ENCODE measurements around the gene ISG20.
"Not testable (repeated sequence)": the region's sequence is repeated elsewhere in the genome, so short reads cannot be mapped to it uniquely, and the experiment has no call there.

ISG20 gene

DNA sequence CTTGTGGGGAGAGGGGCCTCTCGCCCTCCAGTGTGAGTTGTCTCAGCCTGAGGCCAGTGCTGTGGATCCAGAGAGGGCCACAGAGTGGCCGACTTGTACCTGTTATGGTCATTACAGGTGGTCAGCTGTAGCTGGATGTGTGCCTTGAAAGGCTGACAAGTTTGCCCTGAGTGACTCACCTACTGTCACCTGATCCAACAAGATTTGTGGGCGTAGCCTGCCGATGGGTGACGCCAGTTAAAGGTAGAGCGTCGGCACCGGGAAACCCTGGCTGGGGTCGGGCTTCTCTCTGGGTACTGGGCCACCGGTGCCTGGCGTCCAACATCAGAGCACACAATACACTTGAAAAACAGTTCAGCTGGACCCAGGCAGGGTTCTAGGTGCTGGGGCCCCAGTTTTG is 2.8 kb upstream of the ISG20 start:
- no peak for DNase-seq (ENCODE audit: low spot score)

- no peak for DNase-seq (ENCODE audit: low spot score)
Observed at GRCh38 chr15:88636654-88637053, 2.2 kb upstream of the ISG20 start.

DNA sequence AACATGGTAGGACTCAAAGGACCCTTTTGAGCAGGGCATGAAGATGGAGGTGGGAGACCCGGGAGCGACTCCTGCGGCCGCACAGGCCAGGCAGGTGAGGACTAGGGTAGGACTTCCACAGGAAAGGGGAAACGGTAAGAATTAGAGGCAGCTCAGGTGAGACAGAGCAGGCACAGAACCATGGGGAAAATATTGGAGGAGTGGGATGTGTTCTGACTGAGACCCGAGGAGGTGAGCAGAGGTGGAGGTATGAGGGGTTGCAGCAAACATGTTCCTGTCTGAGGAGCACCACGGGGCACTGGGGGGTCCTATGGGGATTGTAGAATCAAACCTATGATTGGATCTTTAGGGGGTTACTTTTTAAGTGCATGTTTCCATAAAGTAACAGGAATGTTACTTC is 1.4 kb upstream of the ISG20 start:
- no peak for DNase-seq (ENCODE audit: low spot score)

GRCh38 chr15:88637841-88638625 is 783 bp upstream of the ISG20 start:
- DNase-seq (ENCODE audit: low spot score), result no peak

GRCh38 chr15:88641959-88642452 is 3.2 kb downstream of the ISG20 start:
- DNase-seq (ENCODE audit: low spot score), result no peak

DNA sequence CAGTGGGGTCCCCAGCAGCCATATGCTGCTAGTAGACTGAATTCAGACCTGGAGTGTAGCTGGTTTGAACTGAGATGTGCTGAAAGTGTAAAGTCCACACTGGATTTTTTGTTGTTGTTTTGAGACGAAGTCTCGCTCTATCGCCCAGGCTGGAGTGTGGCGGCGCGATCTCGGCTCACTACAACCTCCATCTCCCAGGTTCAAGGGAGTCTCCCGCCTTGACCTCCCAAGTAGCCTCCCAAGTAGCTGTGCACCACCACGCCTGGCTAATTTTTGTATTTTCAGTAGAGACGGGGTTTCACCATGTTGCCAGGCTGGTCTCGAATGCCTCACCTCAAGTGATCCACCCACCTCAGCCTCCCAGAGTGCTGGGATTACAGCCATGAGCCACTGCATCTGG is 3.7 kb downstream of the ISG20 start:
- DNase-seq (ENCODE audit: low spot score), result not testable (repeated sequence)

GRCh38 chr15:88644741-88645140 is 5.9 kb downstream of the ISG20 start:
- DNase-seq (ENCODE audit: low spot score), result no peak

GRCh38 chr15:88645171-88646087 is 6.6 kb downstream of the ISG20 start:
- DNase-seq (ENCODE audit: low spot score), result no peak

DNA sequence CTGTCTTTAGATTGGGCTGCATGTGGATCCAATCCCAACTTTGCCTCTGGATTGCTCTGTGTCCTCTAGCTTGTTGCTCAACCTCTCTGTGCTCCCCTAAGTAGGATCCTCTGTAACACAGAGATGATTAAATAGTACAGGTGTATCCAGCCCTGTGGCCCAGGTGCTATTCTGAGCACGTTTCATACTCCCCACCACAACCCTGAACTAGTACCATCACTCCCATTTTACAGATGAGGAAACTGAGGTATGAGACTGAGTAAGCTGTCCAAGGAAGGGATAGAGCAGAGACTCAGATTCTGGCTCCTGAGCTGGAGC is 7.2 kb downstream of the ISG20 start:
- no peak for DNase-seq (ENCODE audit: low spot score)

DNA sequence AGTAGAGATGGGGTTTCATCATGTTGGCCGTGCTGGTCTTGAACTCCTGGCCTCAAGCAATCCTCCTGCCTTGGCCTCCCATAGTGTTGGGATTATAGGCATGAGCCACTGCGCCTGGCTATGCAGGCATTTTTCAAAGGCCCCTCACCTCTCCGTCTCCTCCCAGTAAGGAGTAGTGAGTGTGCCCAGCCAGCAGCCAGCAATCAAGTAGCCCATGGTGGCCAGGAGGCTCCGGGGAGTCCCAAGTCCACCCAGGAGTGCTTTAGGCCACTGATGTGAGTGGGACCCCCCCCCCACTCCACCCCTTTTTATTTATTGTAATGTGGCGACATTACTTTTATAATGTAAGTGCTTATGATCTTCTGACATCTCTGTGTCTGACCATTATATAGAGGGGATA is 8.1 kb downstream of the ISG20 start:
- DNase-seq (ENCODE audit: low spot score), result no peak

DNA sequence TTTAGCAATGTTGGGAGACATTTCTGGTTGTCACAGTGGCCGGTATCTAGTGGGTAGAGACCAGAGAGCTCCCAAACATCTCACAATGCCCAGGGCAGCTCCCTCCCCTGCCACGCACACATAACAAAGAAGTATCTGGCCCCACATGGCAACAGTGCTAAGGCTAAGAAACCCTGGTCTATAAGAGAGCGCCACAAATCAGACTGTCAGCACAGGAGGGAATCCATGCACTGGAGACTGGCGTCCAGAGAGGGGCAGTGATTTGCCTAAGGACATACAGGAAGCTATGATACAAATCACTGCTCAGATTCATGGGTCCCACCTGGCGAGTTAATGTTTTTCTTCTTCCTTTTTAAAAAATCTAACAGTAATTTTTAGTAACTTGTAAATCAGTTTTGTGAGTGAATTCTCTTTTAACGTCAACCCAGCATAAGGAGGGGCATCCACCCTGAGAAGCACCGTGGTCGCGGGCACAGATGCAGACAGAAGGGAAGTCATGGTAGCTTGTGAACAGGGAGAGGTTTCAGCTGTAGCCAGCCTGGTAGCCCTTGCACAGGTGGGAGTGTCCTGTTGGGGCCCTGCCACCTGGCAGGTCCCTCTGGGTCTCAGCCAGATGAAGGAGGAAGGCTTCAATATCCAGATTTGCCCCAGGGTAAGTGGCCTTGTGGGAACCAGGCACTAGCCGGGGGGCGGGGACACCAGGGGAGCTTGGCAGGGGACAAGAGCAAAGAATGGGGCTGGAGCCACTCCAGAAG is 8.7 kb downstream of the ISG20 start:
- DNase-seq (ENCODE audit: low spot score), result no peak

DNA sequence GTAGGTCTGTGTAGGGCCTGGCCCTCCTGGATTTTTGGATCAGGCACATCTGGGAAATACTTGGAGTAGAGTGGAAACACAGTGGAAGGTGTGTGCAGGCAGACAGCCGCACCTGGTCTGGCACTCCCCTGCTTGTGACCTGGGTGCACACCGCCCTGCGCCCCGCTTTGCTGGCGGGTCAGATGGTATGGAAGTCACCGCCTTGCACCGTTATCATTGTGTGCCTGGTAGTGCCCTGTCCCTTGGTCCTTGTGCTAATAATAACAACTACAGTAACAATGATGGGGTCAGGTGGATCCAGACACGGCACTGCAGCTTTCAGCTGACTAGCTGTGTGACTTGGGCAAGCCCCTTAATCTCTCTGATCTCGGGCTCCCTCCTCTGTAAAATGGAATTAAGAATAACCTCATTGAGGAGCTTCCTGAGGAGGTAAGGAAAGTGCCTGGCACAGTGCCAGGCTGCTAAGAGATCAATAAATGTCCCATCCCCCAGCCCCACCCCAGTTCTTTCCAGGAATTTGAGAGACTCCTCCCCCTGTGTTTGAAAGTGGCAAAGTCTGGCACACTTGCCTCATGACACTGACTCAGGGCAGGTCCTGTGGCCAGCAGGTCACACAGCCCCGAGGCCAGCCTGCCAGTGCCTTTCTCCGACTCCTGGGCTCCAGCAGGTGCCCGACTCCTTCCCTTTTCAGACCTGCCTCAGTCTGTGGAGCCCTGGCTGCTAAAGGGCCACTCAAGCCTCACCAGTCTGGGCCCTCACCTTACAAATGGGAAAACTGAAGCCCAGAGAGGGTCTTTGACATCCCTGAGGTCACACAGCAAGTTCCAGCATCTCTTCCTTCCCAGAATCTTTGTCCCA is 9.8 kb downstream of the ISG20 start:
- no peak for DNase-seq (ENCODE audit: low spot score)

DNA sequence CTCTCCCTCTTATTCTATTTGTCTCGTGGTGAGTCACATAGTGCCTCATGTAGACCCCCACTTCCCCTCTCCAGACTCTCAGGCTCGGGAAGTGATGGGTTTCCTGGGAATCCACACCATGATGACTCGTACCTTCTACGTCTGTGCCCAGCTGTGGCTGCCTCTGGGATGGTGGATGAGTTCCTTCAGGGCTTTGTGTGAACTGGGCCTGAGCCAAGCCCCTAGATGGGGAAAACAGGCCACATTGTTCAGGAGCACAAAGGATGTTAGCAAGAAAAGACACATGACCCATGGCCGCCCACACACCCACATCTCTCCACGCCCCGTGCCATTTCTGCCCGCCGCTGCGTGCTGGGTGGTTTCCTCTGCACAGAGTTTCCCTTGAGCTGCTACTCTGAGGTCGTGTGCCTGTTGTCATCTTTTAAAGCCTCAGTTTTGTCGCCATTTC is 10.5 kb downstream of the ISG20 start:
- peak; percentile 39 for DNase-seq (ENCODE audit: low spot score)

GRCh38 chr15:88649753-88650551 is 11.1 kb downstream of the ISG20 start:
- no peak for DNase-seq (ENCODE audit: low spot score)

GRCh38 chr15:88650556-88650955 is 11.7 kb downstream of the ISG20 start:
- DNase-seq (ENCODE audit: low spot score), result no peak

DNA sequence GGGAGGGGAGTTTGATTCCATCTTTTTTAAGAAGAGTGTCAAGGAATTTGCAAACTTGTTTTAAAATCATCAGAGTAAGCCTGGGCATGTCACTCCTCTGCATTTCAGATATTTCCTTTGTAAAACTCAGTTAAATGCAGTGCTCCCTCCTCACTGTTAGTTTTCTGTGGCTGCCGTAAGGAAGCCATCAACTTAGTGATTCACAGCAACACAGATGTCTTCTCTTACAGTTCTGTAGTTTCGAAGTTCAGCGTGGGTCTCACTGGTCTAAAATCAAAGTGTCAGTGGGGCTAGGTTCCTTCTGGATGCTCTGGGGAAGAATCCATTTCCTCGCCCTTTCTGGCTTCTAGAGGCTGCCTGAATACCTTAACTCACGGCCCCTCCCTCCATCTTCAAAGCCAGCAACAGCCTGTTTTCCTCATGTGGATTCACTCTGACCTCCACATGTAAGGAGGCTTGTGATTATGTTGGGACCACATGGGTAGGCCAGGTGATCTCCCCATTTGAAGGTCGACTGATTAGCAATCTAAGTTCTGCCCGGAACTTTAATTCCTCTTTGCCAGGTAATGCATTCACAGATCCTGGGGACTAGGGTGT is 12.4 kb downstream of the ISG20 start:
- no peak for DNase-seq (ENCODE audit: low spot score)

DNA sequence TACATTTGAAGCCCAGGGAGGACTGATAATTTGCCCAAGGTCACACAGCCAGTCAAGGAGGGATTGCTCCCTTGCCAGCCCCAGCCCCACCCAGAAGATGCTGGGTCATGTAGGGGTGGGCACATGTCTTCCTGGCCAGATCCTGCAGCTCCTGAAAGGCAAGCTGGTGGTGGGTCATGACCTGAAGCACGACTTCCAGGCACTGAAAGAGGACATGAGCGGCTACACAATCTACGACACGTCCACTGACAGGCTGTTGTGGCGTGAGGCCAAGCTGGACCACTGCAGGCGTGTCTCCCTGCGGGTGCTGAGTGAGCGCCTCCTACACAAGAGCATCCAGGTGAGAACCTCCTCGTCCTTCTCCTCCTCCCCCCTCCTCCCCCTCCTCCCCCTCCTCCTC is 13.2 kb downstream of the ISG20 start:
- no peak for DNase-seq (ENCODE audit: low spot score)

GRCh38 chr15:88652456-88653199 is 13.8 kb downstream of the ISG20 start:
- DNase-seq (ENCODE audit: low spot score), result no peak
